Esophagus squamous epithelium (tissue), 5 donors: Measurements from ENCODE around the gene HIPK4. TPM values are rescaled to one million over a fixed set of nuclear protein-coding genes. Genes with fewer than 3 reads are reported as not detected.

Experiments used
- DNase-seq: peaks from one replicate; lab custom pipeline; 2025; lab: John Stamatoyannopoulos, UW
- H3K27ac ChIP-seq, 4 donors: fragments of 200-600 bp; sonication (generic); one replicate each; pipeline ENCODE4 v1.5.1; 2016 to 2019; ENCODE audit warnings: mild to moderate bottlenecking in 1 of 4
- H3K27me3 ChIP-seq, 4 donors: fragments of 200-600 bp; sonication (generic); 1 replicate in 3 of 4; 2 replicates in 1 of 4; pipeline versions ENCODE4 v1.5.1 to v1.6.0; 2017 to 2021; ENCODE audit warnings: antibody characterized with exemption in 1 of 4
- H3K36me3 ChIP-seq, 3 donors: fragments of 200-600 bp; sonication (generic); one replicate each; pipeline ENCODE4 v1.5.1; 2016 to 2019
- H3K4me1 ChIP-seq, 3 donors: fragments of 200-600 bp; sonication (generic); one replicate each; pipeline ENCODE4 v1.5.1; 2017 to 2019
- H3K4me3 ChIP-seq, 4 donors: fragments of 200-600 bp; sonication (generic); 1 replicate in 3 of 4; 2 replicates in 1 of 4; pipeline ENCODE4 v1.5.1; 2016 to 2019; ENCODE audit warnings: mild to moderate bottlenecking in 2 of 4, moderate library complexity in 1 of 4
- H3K9me3 ChIP-seq, 3 donors: fragments of 200-600 bp; sonication (generic); one replicate each; pipeline ENCODE4 v1.5.1; 2016 to 2019
- POLR2A ChIP-seq, 4 donors: fragments of 450-650 bp; IDR thresholded peaks; one replicate each; pipeline ENCODE4 v1.6.1; 2017; ENCODE audit warnings: antibody characterized with exemption in 4 of 4, mild to moderate bottlenecking in 4 of 4, moderate library complexity in 3 of 4
- WGBS, 2 donors: methylation state at CpG; one replicate each; pipeline ENCODE4 v1.1.5; 2018; 5-methylcytosine and 5-hydroxymethylcytosine counted together
- intact Hi-C: fragments of 100-400 bp; cut with DNase I; formaldehyde crosslinking; loops from one replicate; pipeline ENCODE4 v1.15.0; 2022
- total RNA-seq, 4 donors: library from RNA; depleted of rRNA; stranded (reverse); fragments of >200 nt; gene quantifications; one replicate each; pipeline ENCODE4 v1.1.0, GENCODE V29; 2016
- TF ChIP-seq, protein P1 (sequence below), 6 experiments: fragments of 450-650 bp in 4 of 6; fragments of 200-600 bp in 2 of 6; sonication (generic) in 2 of 6; IDR thresholded peaks; one replicate each; pipeline ENCODE4 v1.5.1; 2016 to 2019; ENCODE audit warnings: antibody characterized with exemption in 6 of 6, mild to moderate bottlenecking in 4 of 6, moderate library complexity in 4 of 6
- donor health status: DM: yes; HTN: yes; CAD: no.

The HIPK4 gene
- total RNA-seq, 4 donors from 2014 or later, result 0.19 TPM; not detected in 3

GRCh38 chr19:40360708-40361241 is 29.2 kb downstream of the HIPK4 start:
- no peaks in the 10 kb centered on the region for H3K9me3 ChIP-seq
- intact Hi-C loops, result no loop called here
- peaks cover 3 to 29% (median 6%) of the 10 kb centered on the region in 3 donors for H3K4me1 ChIP-seq
- TF ChIP-seq, protein P1, sequence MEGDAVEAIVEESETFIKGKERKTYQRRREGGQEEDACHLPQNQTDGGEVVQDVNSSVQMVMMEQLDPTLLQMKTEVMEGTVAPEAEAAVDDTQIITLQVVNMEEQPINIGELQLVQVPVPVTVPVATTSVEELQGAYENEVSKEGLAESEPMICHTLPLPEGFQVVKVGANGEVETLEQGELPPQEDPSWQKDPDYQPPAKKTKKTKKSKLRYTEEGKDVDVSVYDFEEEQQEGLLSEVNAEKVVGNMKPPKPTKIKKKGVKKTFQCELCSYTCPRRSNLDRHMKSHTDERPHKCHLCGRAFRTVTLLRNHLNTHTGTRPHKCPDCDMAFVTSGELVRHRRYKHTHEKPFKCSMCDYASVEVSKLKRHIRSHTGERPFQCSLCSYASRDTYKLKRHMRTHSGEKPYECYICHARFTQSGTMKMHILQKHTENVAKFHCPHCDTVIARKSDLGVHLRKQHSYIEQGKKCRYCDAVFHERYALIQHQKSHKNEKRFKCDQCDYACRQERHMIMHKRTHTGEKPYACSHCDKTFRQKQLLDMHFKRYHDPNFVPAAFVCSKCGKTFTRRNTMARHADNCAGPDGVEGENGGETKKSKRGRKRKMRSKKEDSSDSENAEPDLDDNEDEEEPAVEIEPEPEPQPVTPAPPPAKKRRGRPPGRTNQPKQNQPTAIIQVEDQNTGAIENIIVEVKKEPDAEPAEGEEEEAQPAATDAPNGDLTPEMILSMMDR (IDR thresholded peaks at IDR 0.05), result no peak
- TF ChIP-seq POLR2A (IDR thresholded peaks at IDR 0.05), result no peak
- H3K36me3 ChIP-seq, result peaks cover 0 to 22% (median 0%) of the 10 kb centered on the region in 3 donors
- WGBS, 2 donors, result 74 to 84% methylated on average over 12 of the region's 12 CpGs
- H3K4me3 ChIP-seq, result no peak overlapping the region
- H3K27me3 ChIP-seq, result no peaks in the 10 kb centered on the region
- no peak overlapping the region for H3K27ac ChIP-seq
- DNase-seq, result no peak

GRCh38 chr19:40360020-40360707 is 29.8 kb downstream of the HIPK4 start:
- Histone ChIP-seq H3K27me3 (no peaks in the 10 kb centered on the region), H3K36me3 (peaks cover 0 to 23% (median 0%) of the 10 kb centered on the region in 3 donors), H3K27ac (no peak overlapping the region), H3K4me3 (no peak overlapping the region), H3K9me3 (no peaks in the 10 kb centered on the region), H3K4me1 (peaks cover 3 to 25% (median 4%) of the 10 kb centered on the region in 3 donors)
- TF ChIP-seq, protein P1 (IDR thresholded peaks at IDR 0.05), result no peak
- TF ChIP-seq POLR2A (IDR thresholded peaks at IDR 0.05), result no peak
- DNase-seq, result no peak
- intact Hi-C loops, result no loop called here
- WGBS, 2 donors, result 89 to 93% methylated on average over 6 to 10 of the region's 13 CpGs

- Histone ChIP-seq H3K4me3 (no peak overlapping the region), H3K27ac (no peak overlapping the region), H3K27me3 (no peaks in the 10 kb centered on the region), H3K9me3 (no peaks in the 10 kb centered on the region), H3K4me1 (peaks cover 3 to 20% (median 4%) of the 10 kb centered on the region in 3 donors), H3K36me3 (peaks cover 0 to 30% (median 0%) of the 10 kb centered on the region in 3 donors)
- 64 to 65% methylated on average over 4 to 5 of the region's 5 CpGs for WGBS, 2 donors
- intact Hi-C loops, result no loop called here
- no peak for DNase-seq
- TF ChIP-seq POLR2A (IDR thresholded peaks at IDR 0.05), result no peak
- TF ChIP-seq, protein P1 (IDR thresholded peaks at IDR 0.05), result no peak
These were observed 31.2 kb downstream of the HIPK4 start for GRCh38 chr19:40358773-40359172.

- intact Hi-C loops, result no loop called here
- H3K36me3 ChIP-seq, result peaks cover 0 to 35% (median 0%) of the 10 kb centered on the region in 3 donors
These were observed 32.3 kb downstream of the HIPK4 start for GRCh38 chr19:40357640-40358039.

More at GRCh38 chr19:40357640-40358039, 32.3 kb downstream of the HIPK4 start:
- H3K4me3 ChIP-seq, result no peak overlapping the region
- H3K27me3 ChIP-seq, result no peaks in the 10 kb centered on the region
- no peak for TF ChIP-seq POLR2A (IDR thresholded peaks at IDR 0.05)
- TF ChIP-seq, protein P1 (IDR thresholded peaks at IDR 0.05), result no peak
- no peak overlapping the region for H3K27ac ChIP-seq
- peaks cover 3 to 20% (median 4%) of the 10 kb centered on the region in 3 donors for H3K4me1 ChIP-seq
- H3K9me3 ChIP-seq, result no peaks in the 10 kb centered on the region
- WGBS, 2 donors, result 78 to 83% methylated on average over 3 of the region's 3 CpGs
- DNase-seq, result no peak
